ENCODE results near the gene ASPRV1.

Gene ASPRV1

DNA sequence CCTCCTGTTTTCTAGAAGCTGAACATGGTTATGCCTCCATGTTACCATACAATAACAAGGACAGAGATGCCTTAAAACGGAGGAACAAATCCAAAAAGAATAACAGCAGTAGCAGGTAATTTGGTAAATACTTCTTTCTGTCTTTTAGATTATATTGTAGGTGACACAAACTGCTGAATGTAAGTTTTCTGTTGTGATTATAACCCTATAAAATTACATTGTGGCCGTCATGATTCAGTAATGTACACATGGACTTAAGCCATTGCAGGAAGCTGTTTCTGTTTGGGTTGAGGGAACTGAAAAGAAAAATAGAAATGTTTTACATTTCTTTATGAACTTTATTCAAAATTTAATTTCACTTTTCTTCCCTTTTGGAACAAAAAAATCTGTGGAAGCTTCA is 45.3 kb downstream of the ASPRV1 start:
- no peak for TF ChIP-seq TAF1 (IDR thresholded peaks at IDR 0.05; ENCODE audit: borderline replicate concordance, insufficient read depth, low read length)
- TF ChIP-seq FOXP2 (optimal IDR thresholded peaks at IDR 0.05; ENCODE audit: borderline replicate concordance, extremely low read depth, extremely low read length, insufficient read depth): no peak
- TF ChIP-seq SIN3A (IDR thresholded peaks at IDR 0.05; ENCODE audit: borderline replicate concordance, insufficient read depth, low read length): no peak
- TF ChIP-seq POLR2AphosphoS5 (IDR thresholded peaks at IDR 0.05; ENCODE audit: low read depth, low read length): no peak
- TF ChIP-seq, protein P1, sequence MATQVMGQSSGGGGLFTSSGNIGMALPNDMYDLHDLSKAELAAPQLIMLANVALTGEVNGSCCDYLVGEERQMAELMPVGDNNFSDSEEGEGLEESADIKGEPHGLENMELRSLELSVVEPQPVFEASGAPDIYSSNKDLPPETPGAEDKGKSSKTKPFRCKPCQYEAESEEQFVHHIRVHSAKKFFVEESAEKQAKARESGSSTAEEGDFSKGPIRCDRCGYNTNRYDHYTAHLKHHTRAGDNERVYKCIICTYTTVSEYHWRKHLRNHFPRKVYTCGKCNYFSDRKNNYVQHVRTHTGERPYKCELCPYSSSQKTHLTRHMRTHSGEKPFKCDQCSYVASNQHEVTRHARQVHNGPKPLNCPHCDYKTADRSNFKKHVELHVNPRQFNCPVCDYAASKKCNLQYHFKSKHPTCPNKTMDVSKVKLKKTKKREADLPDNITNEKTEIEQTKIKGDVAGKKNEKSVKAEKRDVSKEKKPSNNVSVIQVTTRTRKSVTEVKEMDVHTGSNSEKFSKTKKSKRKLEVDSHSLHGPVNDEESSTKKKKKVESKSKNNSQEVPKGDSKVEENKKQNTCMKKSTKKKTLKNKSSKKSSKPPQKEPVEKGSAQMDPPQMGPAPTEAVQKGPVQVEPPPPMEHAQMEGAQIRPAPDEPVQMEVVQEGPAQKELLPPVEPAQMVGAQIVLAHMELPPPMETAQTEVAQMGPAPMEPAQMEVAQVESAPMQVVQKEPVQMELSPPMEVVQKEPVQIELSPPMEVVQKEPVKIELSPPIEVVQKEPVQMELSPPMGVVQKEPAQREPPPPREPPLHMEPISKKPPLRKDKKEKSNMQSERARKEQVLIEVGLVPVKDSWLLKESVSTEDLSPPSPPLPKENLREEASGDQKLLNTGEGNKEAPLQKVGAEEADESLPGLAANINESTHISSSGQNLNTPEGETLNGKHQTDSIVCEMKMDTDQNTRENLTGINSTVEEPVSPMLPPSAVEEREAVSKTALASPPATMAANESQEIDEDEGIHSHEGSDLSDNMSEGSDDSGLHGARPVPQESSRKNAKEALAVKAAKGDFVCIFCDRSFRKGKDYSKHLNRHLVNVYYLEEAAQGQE (IDR thresholded peaks at IDR 0.05; ENCODE audit: insufficient read depth in 1 of 2, low read depth in 2 of 2, low read length in 2 of 2): no peak

- 0 out of 2 replicates have a peak, but pooled peaks have one; percentile 80 for TF ChIP-seq SIN3A (IDR thresholded peaks at IDR 0.05; ENCODE audit: borderline replicate concordance, insufficient read depth, low read length)
- TF ChIP-seq FOXP2 (optimal IDR thresholded peaks at IDR 0.05; ENCODE audit: borderline replicate concordance, extremely low read depth, extremely low read length, insufficient read depth): peak; percentile 42
- peak; percentile 51; the same call in 1 of the 2 replicates for TF ChIP-seq POLR2AphosphoS5 (IDR thresholded peaks at IDR 0.05; ENCODE audit: low read depth, low read length)
- TF ChIP-seq, protein P1 (IDR thresholded peaks at IDR 0.05; ENCODE audit: insufficient read depth in 1 of 2, low read depth in 2 of 2, low read length in 2 of 2): no peak
- TF ChIP-seq TAF1 (IDR thresholded peaks at IDR 0.05; ENCODE audit: borderline replicate concordance, insufficient read depth, low read length): peak; percentile 68; the same call in 1 of the 2 replicates
Observed at GRCh38 chr2:69914950-69915945, 46.2 kb downstream of the ASPRV1 start, which contains the start of gene MXD1. MXD1 (plus strand) TSS chr2:69915109; CDS start chr2:69915331, 222 bp downstream.

DNA sequence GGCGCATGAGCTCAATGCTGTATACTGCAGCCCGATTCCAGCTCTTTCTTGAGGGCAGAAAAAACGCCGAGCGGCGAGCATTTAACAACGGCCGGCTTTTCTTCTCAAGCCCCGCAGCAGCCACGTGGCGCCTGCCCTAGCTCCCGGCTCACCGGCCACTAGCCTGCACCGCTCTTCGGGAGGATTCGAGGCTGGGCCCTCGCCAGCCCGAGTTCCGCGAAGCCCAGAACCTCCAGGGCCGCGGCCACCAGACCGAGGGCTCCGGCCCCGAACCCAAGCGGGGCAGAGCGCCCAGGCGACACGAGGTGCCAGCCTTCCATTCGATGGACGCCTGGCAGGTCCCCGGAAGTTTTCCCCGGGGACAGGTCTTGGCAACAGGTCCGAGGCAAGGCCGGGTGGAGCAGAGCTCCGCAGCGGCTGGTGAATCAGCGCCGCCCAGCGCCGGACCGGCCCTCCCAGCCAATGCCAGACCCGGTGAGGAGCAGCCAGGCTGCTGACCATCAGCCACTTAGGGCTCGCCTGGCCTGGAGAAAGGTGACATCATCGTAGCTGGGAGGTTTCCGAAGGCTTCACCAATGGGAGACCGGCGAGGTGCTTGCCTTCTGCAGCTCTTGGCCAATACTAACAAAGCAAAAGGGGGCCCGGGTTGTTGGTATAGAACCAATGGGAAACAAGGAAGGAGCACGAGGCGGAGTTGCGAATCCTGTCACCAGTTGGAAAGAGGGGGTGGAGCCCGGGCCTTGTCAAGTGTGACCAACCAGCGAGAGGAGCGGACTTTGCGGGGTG is 47.1 kb downstream of the ASPRV1 start:
- TF ChIP-seq FOXP2 (optimal IDR thresholded peaks at IDR 0.05; ENCODE audit: borderline replicate concordance, extremely low read depth, extremely low read length, insufficient read depth) (peak; percentile 83), SIN3A (IDR thresholded peaks at IDR 0.05; ENCODE audit: borderline replicate concordance, insufficient read depth, low read length) (no peak), POLR2AphosphoS5 (IDR thresholded peaks at IDR 0.05; ENCODE audit: low read depth, low read length) (peak; percentile 83), TAF1 (IDR thresholded peaks at IDR 0.05; ENCODE audit: borderline replicate concordance, insufficient read depth, low read length) (peak; percentile 81; the same call in 1 of the 2 replicates)
- TF ChIP-seq, protein P1 (IDR thresholded peaks at IDR 0.05; ENCODE audit: insufficient read depth in 1 of 2, low read depth in 2 of 2, low read length in 2 of 2): 0 out of 4 replicates have a peak, but pooled peaks of 1 of the 2 experiments have one; percentile 19

GRCh38 chr2:69911985-69912563 is 49.4 kb downstream of the ASPRV1 start:
- no peak; the same call in 1 of the 2 replicates for TF ChIP-seq POLR2AphosphoS5 (IDR thresholded peaks at IDR 0.05; ENCODE audit: low read depth, low read length)
- TF ChIP-seq FOXP2 (optimal IDR thresholded peaks at IDR 0.05; ENCODE audit: borderline replicate concordance, extremely low read depth, extremely low read length, insufficient read depth): no peak
- no peak for TF ChIP-seq TAF1 (IDR thresholded peaks at IDR 0.05; ENCODE audit: borderline replicate concordance, insufficient read depth, low read length)
- no peak for TF ChIP-seq SIN3A (IDR thresholded peaks at IDR 0.05; ENCODE audit: borderline replicate concordance, insufficient read depth, low read length)
- TF ChIP-seq, protein P1 (IDR thresholded peaks at IDR 0.05; ENCODE audit: insufficient read depth in 1 of 2, low read depth in 2 of 2, low read length in 2 of 2): no peak

Data from PFSK-1 (cell line).